Activated CD4-positive, alpha-beta T cell treated with anti-CD3 and anti-CD28 coated beads for 36 hours (primary cell): ENCODE measurements around the gene CABLES2. TPM values are rescaled to one million over a fixed set of nuclear protein-coding genes. Genes with fewer than 3 reads are reported as not detected.

Source experiments
- ATAC-seq: fragments of 200-7000 bp; cut with Tn5 transposase; one replicate; pipeline ENCODE4 v1.10.0; 2021; ENCODE audit warnings: mild to moderate bottlenecking, moderate library complexity
- CTCF ChIA-PET: fragments of 350-600 bp; sonication (Branson Sonifier 250); formaldehyde crosslinking; loops from one replicate; lab custom pipeline; 2021; ENCODE audit warnings: antibody characterized with exemption; lab: Charles Lee
- POLR2A ChIA-PET: fragments of 350-600 bp; sonication (Branson Sonifier 250); formaldehyde crosslinking; loops from one replicate; lab custom pipeline; 2021; ENCODE audit warnings: antibody characterized with exemption, inconsistent platforms; lab: Charles Lee
- DNase-seq: peaks from one replicate; pipeline ENCODE4 v3.0.0-alpha.2; 2020
- H3K27ac Mint-ChIP-seq: one replicate; pipeline ENCODE4 v1.8.0; 2021; ENCODE audit warnings: mixed read lengths
- H3K27me3 Mint-ChIP-seq: one replicate; pipeline ENCODE4 v1.8.0; 2021; ENCODE audit warnings: mixed read lengths
- H3K36me3 Mint-ChIP-seq: one replicate; pipeline ENCODE4 v1.8.0; 2021; ENCODE audit warnings: low read depth, mixed read lengths
- H3K4me1 Mint-ChIP-seq: one replicate; pipeline ENCODE4 v1.8.0; 2021; ENCODE audit warnings: mixed read lengths
- H3K4me3 Mint-ChIP-seq: one replicate; pipeline ENCODE4 v1.8.0; 2021; ENCODE audit warnings: mild to moderate bottlenecking, moderate library complexity, mixed read lengths
- H3K9me3 Mint-ChIP-seq: one replicate; pipeline ENCODE4 v1.8.0; 2021; ENCODE audit warnings: low read depth, mixed read lengths
- intact Hi-C, 2 experiments: fragments of 100-400 bp; cut with DNase I in 1 of 2; cut with micrococcal nuclease in 1 of 2; formaldehyde crosslinking; loops; one replicate each; pipeline versions ENCODE4 v1.14.2 to v1.15.1; 2022 to 2024; cut with DNase I, micrococcal nuclease
- total RNA-seq, 2 experiments: library from RNA; stranded (reverse); gene quantifications; one replicate each; pipeline ENCODE4 v1.2.3, GENCODE V29; 2021

The CABLES2 gene
- total RNA-seq, 2 experiments from 2014 or later, result 6.4 to 7.6 TPM

DNA sequence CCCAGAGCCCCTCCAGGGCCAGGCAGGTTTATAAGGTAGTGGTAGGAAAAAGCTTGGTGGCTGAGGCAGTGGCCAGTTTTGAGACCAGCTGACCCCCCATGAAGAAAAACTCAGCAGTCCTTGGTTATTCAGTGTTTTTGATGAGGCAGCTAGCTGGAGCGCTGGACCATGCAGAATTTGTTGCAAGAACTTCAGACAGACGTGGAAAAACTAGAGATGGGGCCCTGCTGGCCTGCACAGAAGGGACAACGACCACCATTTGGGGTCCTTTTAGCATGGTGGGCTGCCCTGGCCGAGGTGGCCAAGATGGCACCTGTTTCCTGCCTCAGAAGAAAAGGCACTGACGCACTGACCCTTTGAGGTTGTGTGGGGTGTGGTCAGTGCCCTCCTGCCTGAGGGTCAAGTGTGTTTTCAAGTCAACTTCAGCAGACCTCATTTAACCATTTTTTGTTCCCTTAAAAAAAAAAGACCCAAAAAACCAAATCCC lies 17.4 kb downstream of the CABLES2 start:
- ChIA-PET CTCF (interaction anchor here (0.7 to 1.0 kb wide), 2 partner anchors 25 to 89 kb away, joined by 3 to 4 read pairs; no protein-coding TSS in a partner anchor), POLR2A (no interaction called here)
- no peak for DNase-seq
- peaks cover 30% of the 10 kb centered on the region for H3K4me1 Mint-ChIP-seq
- no peaks in the 10 kb centered on the region for H3K9me3 Mint-ChIP-seq
- no peak for ATAC-seq
- peaks cover 45% of the 10 kb centered on the region for H3K36me3 Mint-ChIP-seq
- H3K27ac Mint-ChIP-seq, result peak overlapping the region; percentile 24
- H3K27me3 Mint-ChIP-seq, result no peaks in the 10 kb centered on the region
- intact Hi-C loops, result loop anchor here (2.0 to 10.0 kb wide), 5 partner anchors 17 to 828 kb away; partner anchors contain the start of genes CABLES2 (in 1 of the 2), DIDO1 (in 1 of the 2), MRGBP (in 1 of the 2) and YTHDF1 (in 1 of the 2)
- H3K4me3 Mint-ChIP-seq, result no peak overlapping the region

DNA sequence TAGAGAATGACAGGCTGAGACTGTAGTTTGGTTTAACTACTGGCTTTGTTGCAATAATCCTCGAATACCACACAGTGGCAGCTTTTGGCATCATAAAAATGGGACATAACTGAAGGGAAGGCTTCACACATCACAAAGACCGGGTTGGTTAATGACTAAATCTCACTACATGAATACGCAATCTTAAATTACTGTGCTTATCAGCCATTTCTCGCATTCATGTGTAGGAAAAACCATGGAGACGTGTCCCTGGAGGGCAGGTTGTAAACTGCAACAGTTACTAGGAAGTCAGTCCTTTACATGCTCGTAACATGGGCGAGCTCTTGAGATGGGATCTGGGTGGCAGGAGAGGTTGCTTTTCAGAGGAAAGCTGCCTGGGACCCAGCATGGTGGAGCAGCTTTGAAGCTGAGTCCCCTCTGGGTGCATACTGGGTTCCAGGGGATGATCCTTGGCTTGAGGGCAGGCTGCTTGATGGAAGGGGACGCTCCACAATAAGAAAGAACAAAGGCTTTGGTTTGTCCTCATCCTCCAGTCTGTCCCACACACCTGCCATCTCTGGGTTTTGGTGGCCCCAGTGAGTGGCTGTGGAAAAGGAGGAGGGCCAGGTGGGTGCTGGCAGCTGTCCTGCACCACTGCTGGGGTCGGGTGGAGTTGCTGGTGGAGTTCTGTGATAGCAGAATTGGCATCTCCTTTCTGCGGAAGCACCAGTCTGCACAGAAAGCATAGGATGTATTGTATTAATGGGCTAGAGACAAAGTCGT lies 18.1 kb downstream of the CABLES2 start:
- no peak for ATAC-seq
- CTCF ChIA-PET, result interaction anchor here (0.9 kb wide), 1 partner anchor 378 kb away, joined by 3 read pairs; no protein-coding TSS in a partner anchor
- H3K9me3 Mint-ChIP-seq, result no peaks in the 10 kb centered on the region

DNA sequence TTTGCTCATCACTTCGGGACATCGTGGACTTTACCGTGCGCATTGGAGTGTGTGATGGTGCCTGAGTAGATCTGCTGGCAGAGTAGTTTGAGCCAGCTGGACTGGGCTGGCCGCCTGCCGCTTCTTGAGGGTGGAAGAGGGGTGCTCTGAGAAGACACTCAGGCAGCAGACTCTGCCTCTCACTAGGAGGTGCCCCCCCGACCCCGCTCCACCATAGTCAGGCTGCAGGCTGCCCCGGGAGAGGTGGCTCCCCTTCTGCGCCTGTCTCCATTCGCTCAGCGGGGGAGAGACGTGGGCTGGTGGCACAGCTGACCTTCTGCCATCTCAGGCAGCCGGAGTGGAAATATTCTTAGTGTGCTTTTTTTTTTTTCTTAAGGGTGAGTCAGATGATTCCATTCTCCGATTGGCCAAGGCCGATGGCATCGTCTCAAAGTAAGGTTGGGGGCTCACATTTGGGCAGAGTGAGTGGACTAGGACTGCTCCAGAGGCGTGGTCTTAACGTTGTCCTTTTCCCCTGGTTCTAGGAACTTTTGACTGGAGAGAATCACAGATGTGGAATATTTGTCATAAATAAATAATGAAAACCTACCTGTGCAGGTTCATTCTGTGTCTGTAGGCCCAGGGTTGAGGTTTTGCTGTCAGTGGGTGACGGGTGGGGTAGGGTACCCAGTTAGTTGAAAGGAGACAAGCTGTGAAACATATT lies 19.0 kb downstream of the CABLES2 start:
- no peaks in the 10 kb centered on the region for H3K9me3 Mint-ChIP-seq
- no peaks in the 10 kb centered on the region for H3K27me3 Mint-ChIP-seq
- DNase-seq (peak; percentile 44), ATAC-seq (no peak)
- ChIA-PET CTCF (interaction anchor here (0.6 to 0.9 kb wide), 2 partner anchors 377 to 1868 kb away, joined by 3 read pairs; no protein-coding TSS in a partner anchor), POLR2A (no interaction called here)
- peaks cover 48% of the 10 kb centered on the region for H3K36me3 Mint-ChIP-seq
- intact Hi-C loops, result loop anchor here (1.0 to 10.0 kb wide), 15 partner anchors 19 to 829 kb away; partner anchors contain the start of genes CABLES2 (in 2 of the 2), ADRM1 (in 1 of the 2), DIDO1 (in 1 of the 2) and LSM14B (in 1 of the 2)
- peaks cover 38% of the 10 kb centered on the region for H3K4me1 Mint-ChIP-seq
- H3K27ac Mint-ChIP-seq, result peak overlapping the region; percentile 91
- peak overlapping the region; percentile 93 for H3K4me3 Mint-ChIP-seq

More for the DNA sequence above, 18.1 kb downstream of the CABLES2 start:
- no peak for DNase-seq
- Mint-ChIP-seq H3K4me3 (peak overlapping the region; percentile 93), H3K27me3 (no peaks in the 10 kb centered on the region), H3K36me3 (peaks cover 48% of the 10 kb centered on the region), H3K27ac (peak overlapping the region; percentile 91), H3K4me1 (peaks cover 35% of the 10 kb centered on the region)
- POLR2A ChIA-PET, result no interaction called here
- intact Hi-C loops, result loop anchor here (2.0 to 10.0 kb wide), 5 partner anchors 18 to 828 kb away; partner anchors contain the start of genes CABLES2 (in 1 of the 2), DIDO1 (in 1 of the 2), MRGBP (in 1 of the 2) and YTHDF1 (in 1 of the 2)

DNA sequence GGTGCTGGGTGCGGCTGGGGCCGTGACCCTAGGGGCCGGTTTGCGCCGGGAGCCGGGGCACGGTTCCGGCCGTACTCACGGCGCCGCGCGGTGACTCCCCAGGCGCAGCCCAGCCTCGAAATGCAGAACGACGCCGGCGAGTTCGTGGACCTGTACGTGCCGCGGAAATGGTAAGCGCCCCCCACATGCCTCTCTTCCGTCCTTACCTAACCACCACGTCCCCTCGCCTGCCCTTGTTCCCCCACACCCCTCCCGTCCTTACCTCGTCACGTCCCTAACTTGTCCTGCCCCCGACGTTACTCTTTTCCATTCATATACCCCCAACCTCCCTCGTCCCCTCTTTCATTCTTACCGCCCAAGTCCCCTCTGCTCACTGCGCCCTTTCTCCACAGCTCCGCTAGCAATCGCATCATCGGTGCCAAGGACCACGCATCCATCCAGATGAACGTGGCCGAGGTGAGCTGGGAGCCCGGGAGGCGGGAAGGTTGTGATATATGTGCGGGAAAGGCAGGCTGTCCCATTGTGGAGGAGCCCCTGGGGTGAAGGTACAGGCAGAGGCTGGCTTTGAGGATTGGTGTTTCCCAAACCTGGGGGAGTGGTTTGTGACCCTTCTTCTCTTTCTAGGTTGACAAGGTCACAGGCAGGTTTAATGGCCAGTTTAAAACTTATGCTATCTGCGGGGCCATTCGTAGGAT lies 19.7 kb downstream of the CABLES2 start:
- Mint-ChIP-seq H3K36me3 (peaks cover 53% of the 10 kb centered on the region), H3K4me1 (peaks cover 42% of the 10 kb centered on the region)
- intact Hi-C loops, result loop anchor here (1.0 to 10.0 kb wide), 14 partner anchors 20 to 830 kb away; partner anchors contain the start of genes ADRM1 (in 1 of the 2), CABLES2 (in 1 of the 2), DIDO1 (in 1 of the 2) and LSM14B (in 1 of the 2)

DNA sequence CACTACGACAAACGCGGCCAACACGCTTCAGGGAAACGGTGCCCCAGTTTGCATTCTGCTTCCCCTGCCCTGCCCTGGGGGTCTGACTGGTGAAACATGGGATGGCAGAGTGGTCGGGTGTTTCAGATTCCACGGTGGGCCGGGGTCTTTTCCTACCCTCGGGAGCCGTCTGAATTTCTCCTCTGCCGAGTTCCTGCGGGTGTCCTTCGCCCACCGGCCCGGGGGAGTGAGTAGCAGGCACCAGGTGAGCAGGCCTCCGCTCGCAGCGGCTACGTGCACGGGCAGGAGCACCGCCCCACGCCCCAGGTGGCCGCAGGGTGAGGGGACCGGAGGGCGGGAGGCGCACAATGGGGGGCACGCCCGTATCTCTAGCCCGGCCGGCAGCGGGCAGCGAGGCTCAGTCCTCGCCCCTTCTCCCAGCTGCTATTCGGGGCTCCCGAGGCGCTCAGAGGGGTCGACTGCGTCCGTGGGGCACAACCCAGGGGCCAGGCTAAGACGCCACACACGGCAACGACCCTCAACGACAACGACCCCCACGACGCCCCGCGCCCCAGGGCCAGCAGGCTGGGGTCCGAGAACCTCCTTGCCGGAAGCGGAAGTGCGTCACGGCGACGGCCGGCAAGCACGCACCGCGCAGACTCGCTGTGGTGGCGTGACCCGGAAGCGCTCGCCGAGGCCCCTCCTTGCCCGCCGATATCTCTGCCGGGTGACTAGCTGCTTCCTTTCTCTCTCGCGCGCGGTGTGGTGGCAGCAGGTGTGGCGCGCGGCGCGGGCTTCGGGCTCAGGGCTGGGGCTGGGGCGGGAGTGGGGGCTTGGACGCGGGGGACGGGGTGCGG lies 20.5 kb downstream of the CABLES2 start, which contains the start of gene RPS21:
Gene RPS21, plus strand, starts transcription at position 721 of the 836 bp plus-strand sequence. CDS start 236 bp downstream, outside the sequence.
- peak; percentile 91 for ATAC-seq
- peak within 1 kb of the TSS; percentile 93 for H3K4me3 Mint-ChIP-seq
- H3K4me1 Mint-ChIP-seq, result peaks cover 42% of the 10 kb centered on the region
- H3K36me3 Mint-ChIP-seq, result peaks cover 57% of the 10 kb centered on the region
- peak; percentile 97 for DNase-seq
- ChIA-PET CTCF (interaction anchor here (0.6 to 1.7 kb wide), 4 partner anchors 18 to 85 kb away, joined by 3 to 8 read pairs (median 4); partner anchors contain the start of gene ADRM1), POLR2A (interaction anchor here (0.5 to 0.6 kb wide), 3 partner anchors 15 to 358 kb away, joined by 3 to 5 read pairs (median 3); no protein-coding TSS in a partner anchor)
- intact Hi-C loops, result loop anchor here (1.0 to 10.0 kb wide), 14 partner anchors 21 to 831 kb away; partner anchors contain the start of genes ADRM1 (in 2 of the 2), CABLES2 (in 1 of the 2), DIDO1 (in 1 of the 2) and LSM14B (in 1 of the 2)
- H3K27me3 Mint-ChIP-seq, result no peaks in the 10 kb centered on the region
- H3K9me3 Mint-ChIP-seq, result peaks cover 4% of the 10 kb centered on the region
- peak within 1 kb of the TSS; percentile 94 for H3K27ac Mint-ChIP-seq

More for the DNA sequence above, 19.7 kb downstream of the CABLES2 start:
- Mint-ChIP-seq H3K9me3 (no peaks in the 10 kb centered on the region), H3K27me3 (no peaks in the 10 kb centered on the region), H3K4me3 (peak overlapping the region; percentile 93), H3K27ac (peak overlapping the region; percentile 91)
- DNase-seq, result no peak
- CTCF ChIA-PET, result interaction anchor here (1.1 to 1.4 kb wide), 2 partner anchors 19 to 23 kb away, joined by 3 to 5 read pairs; no protein-coding TSS in a partner anchor
- no peak for ATAC-seq
- POLR2A ChIA-PET, result no interaction called here

DNA sequence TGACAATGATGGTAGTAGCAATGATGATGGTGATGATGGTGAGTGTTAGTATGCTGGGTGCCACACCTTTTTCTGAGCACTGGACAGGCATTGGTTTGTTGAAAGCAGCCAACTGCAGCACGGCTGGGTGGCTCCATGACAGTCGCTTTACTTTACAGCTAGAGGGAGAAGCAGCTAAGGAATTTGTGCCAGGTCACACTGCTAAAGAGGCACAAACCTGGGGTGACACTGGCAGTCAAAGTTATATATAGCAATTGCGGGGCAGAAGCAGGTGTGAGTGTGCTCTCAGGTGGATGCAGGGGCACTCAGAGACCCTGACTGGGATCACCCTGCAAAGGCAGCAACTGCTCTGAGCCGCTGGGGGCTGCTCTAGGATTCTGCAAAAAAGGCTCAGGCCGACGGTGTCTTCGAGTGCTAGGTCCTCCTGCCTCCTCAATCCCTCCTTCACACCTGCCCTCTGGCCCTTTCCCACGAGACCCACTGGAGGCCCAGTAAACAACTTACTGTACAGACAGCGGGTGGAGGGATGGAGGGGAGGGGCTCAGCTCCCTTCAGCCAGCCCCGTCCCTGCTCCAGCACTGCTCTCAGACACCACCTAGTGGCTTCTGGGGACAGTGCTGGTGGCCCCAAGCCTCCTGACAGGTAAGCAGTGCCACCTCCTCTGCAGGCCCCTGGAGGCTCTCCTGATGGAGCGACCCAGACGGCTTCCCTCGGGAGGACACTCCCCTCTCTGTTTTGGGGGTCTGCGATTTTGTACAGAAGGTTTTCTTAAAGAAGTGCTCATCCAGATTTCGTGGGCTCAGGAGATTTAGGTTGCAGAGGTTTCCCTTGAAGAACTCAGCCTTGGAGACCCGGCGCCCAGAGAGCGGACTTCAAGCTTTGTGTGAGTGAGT lies 24.5 kb downstream of the CABLES2 start:
- peaks cover 32% of the 10 kb centered on the region for H3K36me3 Mint-ChIP-seq
- no peaks in the 10 kb centered on the region for H3K27me3 Mint-ChIP-seq
- peak; percentile 85 for ATAC-seq
- POLR2A ChIA-PET, result no interaction called here
- DNase-seq, result peak; percentile 89
- intact Hi-C loops, result loop anchor here (1.0 to 10.0 kb wide), 4 partner anchors 80 to 412 kb away; partner anchors contain the start of genes ADRM1 (in 2 of the 2), OSBPL2 (in 2 of the 2) and MRGBP (in 1 of the 2)
- peak overlapping the region; percentile 65 for H3K27ac Mint-ChIP-seq
- CTCF ChIA-PET, result interaction anchor here (0.6 to 1.8 kb wide), 13 partner anchors 8 to 230 kb away, joined by 3 to 12 read pairs (median 4); partner anchors contain the start of gene LAMA5
- no peak overlapping the region for H3K4me3 Mint-ChIP-seq
- peaks cover 4% of the 10 kb centered on the region for H3K9me3 Mint-ChIP-seq
- peaks cover 24% of the 10 kb centered on the region for H3K4me1 Mint-ChIP-seq

DNA sequence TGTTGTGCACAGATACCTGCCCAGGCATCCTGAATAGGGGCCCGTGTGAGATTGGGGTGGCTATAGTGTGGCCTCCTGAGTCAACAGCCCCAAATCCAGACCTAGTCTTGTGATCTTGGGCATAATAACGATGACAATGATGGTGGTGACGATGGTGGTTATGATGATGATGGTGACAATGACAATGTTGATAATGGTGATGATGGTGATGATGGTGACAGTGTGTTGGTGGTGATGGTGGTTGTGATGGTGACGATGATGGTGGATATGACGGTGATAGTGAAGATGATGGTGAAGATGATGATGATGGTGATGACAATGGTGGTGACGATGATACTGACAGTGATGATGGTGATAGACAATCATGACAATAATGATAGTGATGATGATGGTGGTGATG lies 25.2 kb downstream of the CABLES2 start:
- Mint-ChIP-seq H3K27ac (no peak overlapping the region), H3K27me3 (no peaks in the 10 kb centered on the region), H3K4me3 (no peak overlapping the region), H3K36me3 (peaks cover 27% of the 10 kb centered on the region), H3K9me3 (peaks cover 4% of the 10 kb centered on the region), H3K4me1 (peaks cover 23% of the 10 kb centered on the region)
- intact Hi-C loops, result loop anchor here (1.0 to 10.0 kb wide), 4 partner anchors 80 to 413 kb away; partner anchors contain the start of genes ADRM1 (in 2 of the 2), OSBPL2 (in 2 of the 2) and MRGBP (in 1 of the 2)
- ChIA-PET POLR2A (no interaction called here), CTCF (interaction anchor here (1.0 to 1.8 kb wide), 6 partner anchors 11 to 80 kb away, joined by 3 to 12 read pairs (median 8); no protein-coding TSS in a partner anchor)
- ATAC-seq (no peak), DNase-seq (no peak)

DNA sequence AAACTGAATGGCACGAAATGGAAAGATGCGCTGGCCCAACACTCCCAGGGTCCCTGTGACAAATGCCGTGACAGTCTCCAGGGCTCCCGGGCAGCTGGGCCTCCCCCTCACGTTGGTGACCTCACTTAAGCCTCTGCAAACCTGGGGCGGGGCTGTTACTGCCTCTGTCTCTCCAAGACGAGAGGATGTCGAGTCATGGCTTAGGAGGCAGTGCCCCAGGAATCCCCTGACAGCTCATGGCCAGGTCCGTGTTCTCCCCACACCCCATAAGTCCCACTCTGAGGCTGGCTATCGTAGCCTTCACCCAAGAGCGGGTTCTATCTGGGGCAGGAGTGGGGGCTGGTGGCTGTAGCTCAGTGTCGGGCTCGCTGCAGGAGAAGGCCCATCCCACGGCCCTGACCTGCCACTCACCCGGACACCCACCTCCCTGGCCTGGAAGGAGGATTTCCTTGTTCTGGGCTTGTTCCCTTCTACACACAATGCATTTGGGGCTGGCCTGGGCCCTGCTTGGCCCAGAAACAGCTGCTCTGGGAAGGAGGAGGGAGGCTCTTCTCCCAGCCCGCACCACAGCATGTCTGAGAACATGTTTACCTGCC lies 25.8 kb downstream of the CABLES2 start:
- no peak for DNase-seq

More for the DNA sequence above, 25.8 kb downstream of the CABLES2 start:
- ChIA-PET POLR2A (no interaction called here), CTCF (interaction anchor here (1.0 kb wide), 1 partner anchor 29 kb away, joined by 3 read pairs; no protein-coding TSS in a partner anchor)
- Mint-ChIP-seq H3K27ac (no peak overlapping the region), H3K36me3 (peaks cover 26% of the 10 kb centered on the region), H3K9me3 (peaks cover 4% of the 10 kb centered on the region), H3K4me1 (peaks cover 23% of the 10 kb centered on the region), H3K27me3 (no peaks in the 10 kb centered on the region), H3K4me3 (no peak overlapping the region)
- no peak for ATAC-seq
- intact Hi-C loops, result loop anchor here in 1 of 2 experiments (10.0 kb wide), 1 partner anchor 414 kb away; the partner anchor contains the start of gene MRGBP
